ENCODE results near the gene BRAT1. TPM values are rescaled to one million over a fixed set of nuclear protein-coding genes. Genes with fewer than 3 reads are reported as not detected.

BRAT1 gene
- total and polyA plus RNA-seq, 2 donors (not counting 1 experiment from before 2014, with no cell fraction given) = 4.0 to 20.1 TPM

GRCh38 chr7:2507208-2507916, 48.0 kb downstream of the BRAT1 start:
- Histone ChIP-seq H3K9me3 (ENCODE audit: control insufficient read depth, insufficient read depth, low read depth, low read length) (no peaks in the 10 kb centered on the region), H3K36me3 (ENCODE audit: control insufficient read depth, insufficient read depth, low read length) (no peaks in the 10 kb centered on the region), H3K9ac (ENCODE audit: insufficient read depth, low read length) (no peak overlapping the region), H3K4me1 (ENCODE audit: control insufficient read depth, extremely low read depth, insufficient read depth, low read length) (peaks cover 6% of the 10 kb centered on the region), H4K20me1 (ENCODE audit: control insufficient read depth, extremely low read depth, insufficient read depth, low read length) (no peaks in the 10 kb centered on the region), H2AFZ (ENCODE audit: low read length) (no peak overlapping the region), H3K4me3 (replicated peaks in 1 of 4; ENCODE audit: control extremely low read depth in 1 of 4, insufficient read depth in 1 of 4, low read depth in 3 of 4, low read length in 4 of 4) (no peak overlapping the region), H3K27ac (ENCODE audit: insufficient read depth, low read length) (no peak overlapping the region), H3K27me3 (ENCODE audit: control insufficient read depth, insufficient read depth, low read length) (peaks cover 2% of the 10 kb centered on the region), H3K79me2 (ENCODE audit: control insufficient read depth, insufficient read depth, low read length) (no peaks in the 10 kb centered on the region), H3K4me2 (ENCODE audit: extremely low read depth, insufficient read depth, low read length) (no peak overlapping the region)
- TF ChIP-seq CTCF (conservative IDR thresholded peaks at IDR 0.05 in 1 of 2, IDR thresholded peaks at IDR 0.05 in 1 of 2; ENCODE audit: low read depth in 1 of 2, low read length in 2 of 2) (no peak), EZH2 (IDR thresholded peaks at IDR 0.05; ENCODE audit: low read length, missing control alignments) (no peak)
- no peak for DNase-seq (ENCODE audit: low read depth in 2 of 2)

GRCh38 chr7:2505401-2505800, 49.9 kb downstream of the BRAT1 start:
- H3K36me3 ChIP-seq (ENCODE audit: control insufficient read depth, insufficient read depth, low read length) = no peaks in the 10 kb centered on the region
- no peaks in the 10 kb centered on the region for H3K27me3 ChIP-seq (ENCODE audit: control insufficient read depth, insufficient read depth, low read length)
- H3K9me3 ChIP-seq (ENCODE audit: control insufficient read depth, insufficient read depth, low read depth, low read length) = no peaks in the 10 kb centered on the region
- no peak overlapping the region for H2AFZ ChIP-seq (ENCODE audit: low read length)
- TF ChIP-seq EZH2 (IDR thresholded peaks at IDR 0.05; ENCODE audit: low read length, missing control alignments) (no peak), CTCF (conservative IDR thresholded peaks at IDR 0.05 in 1 of 2, IDR thresholded peaks at IDR 0.05 in 1 of 2; ENCODE audit: low read depth in 1 of 2, low read length in 2 of 2) (no peak)
- H3K4me2 ChIP-seq (ENCODE audit: extremely low read depth, insufficient read depth, low read length) = no peak overlapping the region
- no peak overlapping the region for H3K4me3 ChIP-seq (replicated peaks in 1 of 4; ENCODE audit: control extremely low read depth in 1 of 4, insufficient read depth in 1 of 4, low read depth in 3 of 4, low read length in 4 of 4)
- H3K27ac ChIP-seq (ENCODE audit: insufficient read depth, low read length) = no peak overlapping the region
- no peaks in the 10 kb centered on the region for H3K79me2 ChIP-seq (ENCODE audit: control insufficient read depth, insufficient read depth, low read length)
- H3K4me1 ChIP-seq (ENCODE audit: control insufficient read depth, extremely low read depth, insufficient read depth, low read length) = peaks cover 6% of the 10 kb centered on the region
- no peak for DNase-seq (ENCODE audit: low read depth in 2 of 2)
- H4K20me1 ChIP-seq (ENCODE audit: control insufficient read depth, extremely low read depth, insufficient read depth, low read length) = no peaks in the 10 kb centered on the region
- no peak overlapping the region for H3K9ac ChIP-seq (ENCODE audit: insufficient read depth, low read length)

GRCh38 chr7:2504889-2505375, 50.4 kb downstream of the BRAT1 start:
- Histone ChIP-seq H3K79me2 (ENCODE audit: control insufficient read depth, insufficient read depth, low read length) (no peaks in the 10 kb centered on the region), H4K20me1 (ENCODE audit: control insufficient read depth, extremely low read depth, insufficient read depth, low read length) (no peaks in the 10 kb centered on the region), H3K4me3 (replicated peaks in 1 of 4; ENCODE audit: control extremely low read depth in 1 of 4, insufficient read depth in 1 of 4, low read depth in 3 of 4, low read length in 4 of 4) (no peak overlapping the region), H3K36me3 (ENCODE audit: control insufficient read depth, insufficient read depth, low read length) (no peaks in the 10 kb centered on the region), H3K9ac (ENCODE audit: insufficient read depth, low read length) (no peak overlapping the region), H3K9me3 (ENCODE audit: control insufficient read depth, insufficient read depth, low read depth, low read length) (no peaks in the 10 kb centered on the region), H3K27me3 (ENCODE audit: control insufficient read depth, insufficient read depth, low read length) (no peaks in the 10 kb centered on the region), H2AFZ (ENCODE audit: low read length) (no peak overlapping the region), H3K4me2 (ENCODE audit: extremely low read depth, insufficient read depth, low read length) (no peak overlapping the region), H3K4me1 (ENCODE audit: control insufficient read depth, extremely low read depth, insufficient read depth, low read length) (peaks cover 6% of the 10 kb centered on the region), H3K27ac (ENCODE audit: insufficient read depth, low read length) (no peak overlapping the region)
- DNase-seq (ENCODE audit: low read depth in 2 of 2) = no peak
- TF ChIP-seq EZH2 (IDR thresholded peaks at IDR 0.05; ENCODE audit: low read length, missing control alignments) (no peak), CTCF (conservative IDR thresholded peaks at IDR 0.05 in 1 of 2, IDR thresholded peaks at IDR 0.05 in 1 of 2; ENCODE audit: low read depth in 1 of 2, low read length in 2 of 2) (no peak)

Measured in fibroblast of lung (primary cell).